HG03097 (cell line): ENCODE measurements around the gene B3GALNT2.
A peak's percentile ranks its signal among the peaks of the same experiment; 100 is the strongest.
"Not testable (repeated sequence)": the region's sequence is repeated elsewhere in the genome, so short reads cannot be mapped to it uniquely, and the experiment has no call there.

ENCODE experiments used
- ATAC-seq: cut with Tn5 transposase; IDR thresholded peaks from one replicate; pipeline ENCODE4 v1.9.1; 2021; ENCODE audit not compliant: unreplicated experiment, low FRiP score

B3GALNT2 gene

DNA sequence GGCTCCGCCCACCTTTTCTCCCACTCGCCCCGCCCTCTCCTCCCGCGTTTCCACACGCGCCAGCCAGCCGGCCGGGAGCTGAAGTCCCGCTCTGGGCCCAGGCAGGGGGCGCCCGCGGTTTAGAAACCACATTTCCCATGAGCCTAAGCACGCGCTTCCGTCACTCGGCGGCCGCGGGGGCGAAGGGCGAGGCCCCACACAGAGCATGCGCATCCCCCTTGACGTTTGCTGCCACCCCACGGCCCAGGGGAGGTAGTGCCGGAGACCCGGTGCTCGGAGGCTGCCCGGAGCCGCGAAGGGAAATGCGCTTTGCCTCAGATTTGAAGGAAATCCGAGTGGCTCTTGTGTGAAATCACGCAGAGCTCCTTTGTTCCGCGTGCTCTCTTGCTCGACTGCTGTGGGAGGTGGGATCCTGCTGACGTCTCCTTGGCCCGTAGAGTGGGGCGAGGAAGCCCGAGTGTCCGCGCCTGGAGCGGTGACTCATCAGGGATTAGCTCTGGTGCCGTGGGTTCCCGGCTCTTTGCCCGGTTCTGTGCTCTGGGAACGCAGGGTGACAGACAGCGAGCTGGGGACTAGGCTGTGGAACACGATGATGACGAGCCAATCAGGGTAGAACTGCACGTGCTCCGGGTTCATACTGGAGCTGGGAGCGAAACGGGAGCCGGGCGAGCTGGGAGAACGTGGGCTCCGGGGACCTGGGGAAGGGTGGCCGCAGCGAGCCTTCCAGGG lies 406 bp upstream of the B3GALNT2 start:
- peak; percentile 82 for ATAC-seq

GRCh38 chr1:235503403-235504121 lies 690 bp downstream of the B3GALNT2 start:
- ATAC-seq, result peak; percentile 10

- ATAC-seq, result no peak
Measured at GRCh38 chr1:235502601-235503402, 1.4 kb downstream of the B3GALNT2 start.

GRCh38 chr1:235500971-235501540 lies 3.2 kb downstream of the B3GALNT2 start:
- no peak for ATAC-seq

GRCh38 chr1:235495551-235495950 lies 8.7 kb downstream of the B3GALNT2 start:
- ATAC-seq, result no peak

GRCh38 chr1:235495030-235495429 lies 9.2 kb downstream of the B3GALNT2 start:
- no peak for ATAC-seq

DNA sequence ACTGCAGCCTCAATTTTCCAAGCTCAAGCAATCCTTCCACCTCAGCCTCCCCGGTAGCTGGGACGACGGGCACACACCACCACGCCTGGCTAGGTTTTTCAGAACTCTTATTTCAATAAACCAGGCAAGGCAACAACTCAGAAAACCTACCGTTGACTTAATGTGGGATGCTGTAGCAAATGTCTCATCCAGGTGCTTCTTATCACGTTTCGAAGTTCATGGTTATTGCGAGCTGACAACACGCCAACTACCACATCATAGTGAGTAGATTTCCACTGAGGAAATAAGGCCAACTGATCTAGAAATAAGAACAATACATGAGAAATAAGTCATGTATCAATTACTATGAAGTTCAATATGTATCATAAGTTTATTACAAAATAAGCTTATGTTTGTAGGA lies 9.7 kb downstream of the B3GALNT2 start:
- no peak for ATAC-seq

DNA sequence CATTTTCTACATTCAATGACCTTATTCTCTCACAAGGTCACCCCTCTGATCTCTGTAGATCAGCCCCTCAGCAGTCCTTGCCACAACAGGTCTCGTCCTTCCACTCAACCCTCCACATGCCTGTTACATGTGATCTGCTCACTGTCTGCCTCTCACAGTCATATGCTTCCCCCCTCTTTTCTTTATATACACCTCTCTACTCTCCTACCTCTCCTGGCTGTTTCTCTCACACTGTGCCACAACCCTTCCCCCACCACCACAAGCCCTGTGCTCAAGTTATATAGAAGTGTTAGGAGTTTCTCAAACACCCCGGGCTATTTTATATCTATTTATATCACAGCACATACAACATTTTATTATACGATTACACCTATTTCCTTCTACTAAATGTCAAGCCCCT lies 12.6 kb downstream of the B3GALNT2 start:
- no peak for ATAC-seq

DNA sequence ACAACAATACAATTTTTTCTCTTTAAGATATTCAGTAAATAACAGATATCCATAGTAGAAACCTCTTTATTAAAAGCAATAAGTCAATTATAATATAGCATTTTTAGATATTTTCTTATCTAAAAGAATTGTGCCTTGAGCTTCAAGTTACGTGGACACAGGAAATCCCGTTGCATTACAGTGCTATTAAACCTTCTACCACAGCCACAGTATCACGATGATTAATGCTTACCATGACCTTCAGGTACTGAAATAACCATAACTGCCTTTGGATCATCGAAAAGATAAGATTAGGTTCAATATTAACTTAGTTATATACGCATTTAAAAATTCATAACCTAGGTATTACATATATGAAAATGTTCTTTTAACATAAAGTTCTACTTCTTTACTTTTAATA lies 17.9 kb downstream of the B3GALNT2 start:
- no peak for ATAC-seq

GRCh38 chr1:235485558-235485957 lies 18.7 kb downstream of the B3GALNT2 start:
- no peak for ATAC-seq

DNA sequence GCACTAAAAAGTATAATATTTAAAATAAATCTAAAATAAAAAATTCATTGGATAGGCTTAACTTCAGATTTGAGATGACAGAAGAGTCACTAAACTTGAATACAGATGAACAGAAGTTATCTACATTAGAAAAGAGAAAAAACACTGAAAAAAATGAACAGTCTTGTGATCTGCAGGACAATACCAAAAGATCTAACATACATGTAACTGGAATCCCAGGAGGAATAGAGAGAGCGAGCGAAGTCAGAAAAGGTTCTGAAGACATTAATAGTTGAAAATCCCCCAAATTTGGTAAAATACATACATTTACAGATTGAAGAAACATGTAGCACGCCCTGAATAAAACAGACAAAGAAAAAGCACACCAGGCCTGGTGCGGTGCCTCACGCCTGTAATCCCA lies 21.2 kb downstream of the B3GALNT2 start:
- ATAC-seq, result no peak

DNA sequence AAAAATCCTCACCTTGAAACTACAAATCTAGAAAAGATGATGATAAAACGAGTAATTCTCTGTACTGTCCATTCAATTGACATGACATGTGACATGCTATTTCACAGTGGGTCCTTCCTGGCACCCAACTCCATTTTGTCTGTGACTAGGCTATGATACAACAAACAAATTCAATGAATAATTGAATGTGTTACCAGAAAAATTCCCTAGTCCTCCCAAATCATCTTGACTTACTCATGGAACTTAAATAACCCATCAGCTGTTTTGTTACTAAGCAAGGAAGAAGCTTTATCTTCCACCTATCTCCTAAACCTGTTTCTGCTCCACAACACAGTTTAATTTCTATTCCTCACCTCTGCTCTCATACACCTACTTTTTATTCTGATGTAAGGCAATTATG lies 30.4 kb downstream of the B3GALNT2 start:
- no peak for ATAC-seq

DNA sequence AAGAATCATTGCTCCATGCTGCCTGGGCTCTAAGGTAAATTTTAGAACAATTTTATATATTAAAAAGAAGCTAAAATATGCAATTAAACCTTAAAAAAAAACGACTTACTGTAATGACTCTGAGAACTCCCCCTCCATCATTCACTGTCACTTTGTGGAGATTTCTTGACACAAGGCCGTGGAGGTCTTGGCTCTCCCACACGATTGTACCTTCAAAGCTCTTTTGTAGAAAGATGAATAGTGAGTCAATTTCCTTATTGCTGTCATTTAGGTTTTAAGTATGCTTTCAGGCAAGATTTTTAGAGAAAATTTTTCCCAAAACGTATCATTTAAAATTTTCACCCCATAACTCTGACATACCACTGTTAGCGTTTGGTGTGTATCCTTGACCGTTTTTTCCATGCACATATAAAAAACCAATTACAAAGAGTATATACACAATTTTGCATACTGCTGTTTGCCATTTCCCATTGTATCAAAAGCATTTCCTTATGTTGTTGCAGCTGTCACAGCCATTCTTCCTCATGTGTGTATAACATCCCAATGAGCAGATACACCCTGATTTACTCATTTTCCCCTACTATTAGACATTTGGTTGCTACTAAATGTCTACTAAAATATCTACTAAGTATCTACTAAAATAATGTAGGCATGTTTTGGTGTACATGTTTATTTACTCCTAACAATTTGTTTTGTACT lies 33.4 kb downstream of the B3GALNT2 start:
- no peak for ATAC-seq

- not testable (repeated sequence) for ATAC-seq
Measured at GRCh38 chr1:235469897-235470296, 34.4 kb downstream of the B3GALNT2 start.

- no peak for ATAC-seq
Measured at GRCh38 chr1:235468970-235469369, 35.3 kb downstream of the B3GALNT2 start.

GRCh38 chr1:235468004-235468403 lies 36.2 kb downstream of the B3GALNT2 start:
- ATAC-seq, result no peak

- ATAC-seq, result no peak
Measured at GRCh38 chr1:235465066-235465465, 39.2 kb downstream of the B3GALNT2 start.

DNA sequence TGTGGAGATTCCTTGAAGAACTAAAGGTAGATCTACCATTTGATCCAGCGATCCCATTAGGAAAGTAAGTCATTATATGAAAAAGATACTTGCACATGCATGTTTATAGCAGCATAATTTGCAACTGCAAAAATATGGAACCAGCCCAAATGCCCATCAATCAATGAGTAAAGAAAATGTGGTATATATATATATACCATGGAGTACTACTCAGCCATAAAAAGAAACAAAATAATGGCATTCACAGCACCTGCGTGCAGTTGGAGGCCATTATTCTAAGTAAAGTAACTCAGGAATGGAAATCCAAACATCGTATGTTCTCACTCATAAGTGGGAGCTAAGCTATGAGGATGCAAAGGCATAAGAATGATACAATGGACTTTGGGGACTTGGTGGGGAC lies 41.4 kb downstream of the B3GALNT2 start:
- not testable (repeated sequence) for ATAC-seq

DNA sequence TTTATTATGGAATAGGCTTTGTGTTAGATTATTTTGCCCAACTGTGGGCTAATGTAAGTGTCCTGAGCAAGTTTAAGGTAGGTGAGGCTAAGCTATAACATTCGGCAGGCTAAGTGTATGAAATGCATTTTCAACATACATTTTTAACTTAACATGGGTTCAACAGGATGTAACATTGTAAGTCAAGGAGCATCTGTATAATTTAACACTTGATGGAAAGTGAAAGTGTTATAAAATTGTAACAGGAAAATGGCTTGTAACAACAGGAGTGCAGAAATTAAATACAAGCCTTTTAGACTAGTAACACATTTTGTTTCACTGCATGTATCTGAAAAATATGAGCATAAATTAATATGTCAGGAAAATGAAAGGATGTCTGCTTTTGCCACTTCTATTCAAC lies 42.3 kb downstream of the B3GALNT2 start:
- ATAC-seq, result no peak

DNA sequence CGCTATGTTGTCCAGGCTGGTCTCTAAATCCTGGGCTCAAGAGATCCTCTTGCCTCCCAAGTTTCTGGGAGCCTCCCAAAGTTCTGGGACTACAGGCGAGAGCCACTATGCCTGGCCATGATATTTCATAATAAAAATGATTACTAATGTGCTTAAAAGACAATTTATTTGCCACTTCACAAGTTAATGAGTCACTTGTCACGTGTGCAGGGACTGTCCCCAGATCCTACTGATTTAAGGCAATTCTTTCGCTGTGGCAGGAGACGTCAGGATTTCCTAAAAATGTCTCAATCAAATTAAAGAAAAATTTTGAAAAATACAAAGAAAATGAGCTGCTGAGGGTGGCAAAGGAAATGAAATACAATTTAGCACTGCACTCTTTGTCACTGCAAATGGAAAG lies 43.5 kb downstream of the B3GALNT2 start:
- ATAC-seq, result no peak
